Femur (tissue), 1 donor: ENCODE measurements around the gene POLN.

Source experiments
- DNase-seq: peaks from one replicate; pipeline ENCODE4 v3.0.0-alpha.2; 2017

POLN gene

DNA sequence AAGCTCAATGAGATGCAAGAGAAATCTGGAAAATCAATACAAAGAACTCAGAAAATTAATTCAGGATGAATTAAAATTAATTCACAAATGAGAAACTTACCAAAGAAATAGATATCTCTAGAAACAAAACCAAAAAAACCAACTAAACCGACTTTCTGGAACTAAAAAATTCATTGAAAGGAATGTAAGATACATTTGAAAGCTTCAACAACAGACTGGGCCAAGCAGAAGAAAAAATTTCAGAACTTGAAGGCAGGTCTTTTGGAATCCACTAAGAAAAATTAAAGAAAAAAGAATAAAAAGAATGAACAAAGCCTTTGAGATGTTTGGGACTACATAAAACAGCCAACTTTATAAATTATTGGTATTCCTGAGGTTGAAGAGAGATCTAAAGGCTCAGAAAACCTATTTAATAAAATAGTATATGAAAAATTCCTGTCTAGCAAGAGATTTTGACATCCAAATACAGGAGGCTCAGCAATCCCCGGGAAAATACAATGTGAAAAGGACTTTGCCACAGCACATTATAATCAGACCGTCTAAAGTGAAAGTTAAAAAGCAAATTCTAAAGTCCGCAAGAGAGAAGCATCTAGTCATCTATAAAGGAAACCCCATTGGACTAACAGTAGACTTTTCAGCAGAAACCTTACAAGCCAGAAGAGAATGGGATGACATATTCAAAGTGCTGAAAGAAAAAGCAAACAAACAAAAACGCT lies 138.6 kb downstream of the POLN start:
- DNase-seq: no peak

DNA sequence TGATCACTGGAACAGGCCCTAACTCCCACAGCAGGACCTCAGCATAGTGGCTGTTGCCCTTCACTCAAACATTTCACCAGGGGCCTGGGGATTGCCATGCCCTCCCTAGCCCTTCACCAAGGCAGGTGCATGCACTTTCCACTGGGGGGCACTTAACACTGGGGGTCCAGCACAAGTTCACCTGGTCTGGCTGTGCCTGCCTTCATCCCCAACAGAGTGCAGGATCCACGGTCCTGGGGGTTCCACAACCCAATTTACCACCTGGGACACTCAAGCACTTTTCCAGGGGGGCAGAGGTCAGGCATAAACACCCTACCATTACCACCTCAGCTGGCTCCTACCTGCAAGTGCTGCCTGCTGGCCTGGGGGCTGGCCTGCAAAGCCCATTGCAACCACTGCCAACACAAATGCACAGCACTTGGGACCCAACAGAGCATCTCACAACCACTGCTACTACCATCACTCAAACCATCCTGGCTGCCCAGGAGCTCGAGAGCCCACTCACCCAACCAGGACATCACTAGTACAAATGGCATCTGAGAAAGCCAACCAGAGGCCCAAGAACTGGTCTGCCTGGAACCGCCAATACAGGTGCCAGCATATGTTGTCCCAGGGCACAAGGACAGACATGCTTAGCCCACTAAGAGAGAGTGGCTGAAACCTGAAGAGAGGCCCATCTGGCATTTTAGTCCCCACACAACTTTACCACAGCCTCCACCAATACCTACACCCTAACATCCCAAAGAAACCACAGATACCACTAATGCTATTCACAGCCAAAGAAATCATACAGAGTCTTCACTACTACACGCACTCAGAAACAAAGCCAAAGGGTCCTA lies 139.7 kb downstream of the POLN start:
- DNase-seq: no peak

DNA sequence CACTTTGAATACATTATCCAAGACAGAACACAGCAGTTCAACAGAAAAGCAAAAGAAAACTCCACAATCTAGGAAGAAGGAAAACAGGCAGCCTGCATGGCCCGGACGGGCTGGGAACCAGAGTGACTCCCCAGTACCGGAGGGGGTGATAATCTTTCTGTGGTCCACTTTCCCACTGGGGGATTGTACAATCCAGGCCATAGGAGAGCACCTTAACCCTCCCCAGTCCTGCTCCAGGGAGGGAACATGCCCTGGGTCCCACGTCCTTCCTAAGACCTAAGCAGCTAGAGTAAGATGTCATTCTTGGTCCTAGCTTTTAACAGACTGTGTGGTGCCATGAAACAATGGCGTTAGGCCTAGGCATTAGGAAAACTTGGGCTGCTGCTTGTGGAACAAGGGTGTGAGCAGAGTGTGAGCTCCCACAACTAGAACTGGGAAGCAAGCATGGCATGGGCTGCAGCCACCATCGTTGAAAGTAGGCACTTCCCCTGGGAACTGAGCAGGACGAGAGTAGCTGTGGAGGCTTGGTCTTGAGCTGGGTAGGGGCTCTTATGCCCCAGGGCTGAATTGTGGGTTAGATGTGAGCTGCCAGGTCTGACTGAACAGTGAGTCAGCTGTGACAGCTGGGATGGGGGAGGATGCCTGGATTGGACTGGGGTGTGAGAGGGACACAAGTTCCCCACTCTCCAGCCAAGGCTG lies 140.4 kb downstream of the POLN start:
- no peak for DNase-seq

DNA sequence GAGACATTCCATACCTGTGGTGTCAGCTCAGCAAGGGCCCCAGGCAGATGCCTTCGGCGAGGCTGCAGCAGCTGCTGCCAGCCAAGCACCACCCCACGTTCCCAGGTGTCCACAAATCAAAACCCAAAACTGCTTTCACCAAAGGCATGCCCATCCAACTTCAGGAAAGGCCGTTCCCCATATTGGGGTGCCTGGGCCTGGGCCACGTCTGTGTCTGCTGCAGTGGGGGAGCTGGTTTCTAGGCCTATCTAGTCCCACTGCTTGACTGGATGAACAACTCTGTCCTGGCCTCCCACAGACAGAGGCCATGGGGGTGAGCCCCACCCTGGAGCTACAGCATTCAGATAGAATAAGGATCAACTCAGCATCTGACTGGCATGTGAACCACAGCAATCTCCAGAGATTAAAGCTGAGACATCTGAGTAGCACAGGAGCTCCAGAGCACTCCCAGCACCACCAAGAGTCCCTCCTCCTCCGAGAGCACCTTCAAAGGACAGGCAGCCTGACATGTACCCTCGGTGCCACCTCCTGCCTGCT lies 145.8 kb downstream of the POLN start:
- DNase-seq: no peak

DNA sequence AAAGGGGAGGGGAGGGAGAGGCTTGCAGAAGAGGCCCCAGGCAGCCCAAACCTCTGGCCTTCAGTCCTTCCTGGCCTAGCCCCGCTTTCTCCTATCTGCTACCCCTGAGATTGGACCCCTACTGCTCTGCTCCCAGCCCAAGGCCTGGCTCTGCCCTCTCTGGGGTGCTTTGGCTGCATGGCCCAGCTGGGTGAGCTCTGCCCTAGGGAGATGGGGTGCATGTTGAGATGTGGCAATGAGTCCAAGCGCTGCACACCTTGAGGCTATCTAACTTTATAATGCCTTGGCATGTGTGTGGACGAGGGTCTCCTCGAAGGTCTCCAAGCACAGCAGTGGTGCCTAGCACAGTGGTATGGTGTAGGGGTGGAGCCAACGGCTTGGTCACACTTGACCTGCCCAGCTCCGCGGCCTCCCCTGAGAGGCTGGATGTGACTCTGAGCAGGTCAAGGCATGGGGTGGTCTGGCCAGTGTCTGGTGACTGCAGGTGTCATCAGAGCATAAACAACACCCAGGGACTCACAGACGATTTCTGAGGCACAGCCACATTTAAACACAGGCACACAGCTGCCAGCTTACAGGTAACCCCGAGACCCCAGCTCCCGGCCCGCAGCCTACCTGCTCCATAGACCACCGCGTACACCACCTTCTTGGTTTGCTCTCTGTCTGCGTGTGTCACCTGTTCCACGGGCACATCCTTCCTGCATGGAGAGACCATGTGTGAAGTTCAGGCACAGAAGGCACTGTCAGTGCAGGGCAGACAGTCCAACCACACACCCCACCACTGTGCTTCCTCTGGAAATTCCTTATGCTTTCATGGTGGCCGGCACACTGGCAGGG lies 146.5 kb downstream of the POLN start:
- no peak for DNase-seq

DNA sequence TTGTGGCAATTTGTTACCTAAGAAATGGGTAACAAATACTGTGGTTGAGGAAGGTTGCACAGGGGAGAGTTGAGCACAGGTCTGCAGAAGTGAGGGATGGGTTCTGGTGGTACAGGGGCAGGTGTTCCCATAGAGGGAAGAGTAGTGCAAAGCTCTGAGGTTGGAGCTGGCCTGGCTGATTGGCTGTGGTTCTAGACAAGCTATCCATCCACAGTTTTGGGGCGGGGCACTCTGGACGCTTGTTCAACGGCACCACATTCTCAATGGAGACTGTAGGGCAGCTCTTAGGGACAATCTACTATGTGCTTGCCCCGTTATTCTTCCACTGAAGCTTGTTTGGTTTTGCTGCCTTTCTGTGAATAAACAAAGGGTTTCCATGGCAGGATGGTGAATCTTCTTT lies 147.4 kb downstream of the POLN start:
- no peak for DNase-seq

DNA sequence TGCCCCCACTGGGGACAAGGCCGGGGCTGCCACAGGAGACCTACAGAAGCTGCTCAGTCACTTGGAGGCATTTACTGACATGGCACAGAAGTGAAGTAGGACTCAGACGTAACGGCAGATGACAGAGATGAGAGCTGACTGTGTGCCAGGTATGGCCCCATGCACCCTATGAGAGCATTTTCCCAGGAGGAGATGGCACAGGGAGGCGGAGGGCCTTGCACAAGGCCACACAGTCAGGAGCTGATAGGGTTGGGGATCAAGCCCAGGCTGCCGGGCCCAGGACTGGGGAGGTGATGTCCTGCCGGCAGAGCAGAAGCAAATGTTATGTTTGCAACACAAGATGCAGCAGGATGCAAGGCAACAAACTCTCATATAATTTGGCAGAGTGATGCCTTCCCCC lies 148.7 kb downstream of the POLN start:
- DNase-seq: no peak

DNA sequence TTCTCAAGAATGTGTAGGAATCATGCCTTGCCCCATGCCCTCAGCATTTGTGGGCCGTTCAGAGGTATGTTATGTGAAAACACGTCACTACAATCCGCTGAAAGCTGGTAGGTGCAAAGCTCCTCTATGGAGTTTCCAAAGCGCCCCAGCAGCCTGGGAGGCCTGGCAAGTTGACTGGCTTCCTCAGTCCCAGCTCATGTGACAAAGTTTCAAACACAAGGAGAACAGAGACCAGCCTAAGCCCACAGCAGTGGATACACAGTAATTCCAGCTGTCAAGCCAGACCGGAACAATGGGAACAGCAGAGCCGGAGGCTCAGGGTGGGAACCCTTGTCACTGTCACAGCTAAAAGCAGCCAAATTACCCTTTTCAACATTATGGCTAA lies 149.3 kb downstream of the POLN start:
- DNase-seq: no peak

DNA sequence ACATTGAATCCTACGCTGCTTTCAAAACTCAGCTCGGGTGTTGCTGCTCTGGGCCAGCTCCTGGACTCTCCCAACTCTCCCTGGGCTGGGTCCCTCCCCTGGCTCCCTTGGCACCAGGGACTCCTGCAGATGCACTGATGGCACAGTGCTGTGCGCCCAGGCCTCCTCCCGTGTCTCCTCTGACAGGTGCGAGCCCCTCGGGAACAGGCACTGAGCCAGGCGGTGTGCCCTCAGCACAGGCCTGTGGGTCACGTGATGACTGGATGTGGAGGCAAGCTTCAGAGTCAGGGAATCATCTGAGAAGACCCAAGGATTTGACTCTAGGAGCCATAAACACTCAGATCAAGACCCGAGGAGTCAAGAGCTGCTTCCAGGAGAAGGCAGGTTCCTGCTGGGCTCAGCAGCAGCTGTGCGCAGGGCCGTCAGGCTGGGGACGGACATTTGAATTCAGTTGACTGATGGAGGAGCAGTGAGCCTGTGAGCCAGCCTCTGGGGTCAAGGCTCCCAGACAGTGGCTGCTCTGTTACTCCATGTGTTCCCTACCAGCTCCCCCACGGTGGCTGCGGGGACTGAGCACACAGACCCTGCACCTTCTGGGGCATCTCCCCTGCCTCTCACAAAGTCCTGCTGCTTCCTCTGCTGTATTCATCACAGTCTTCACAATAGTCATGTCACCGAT lies 149.8 kb downstream of the POLN start:
- DNase-seq: no peak

DNA sequence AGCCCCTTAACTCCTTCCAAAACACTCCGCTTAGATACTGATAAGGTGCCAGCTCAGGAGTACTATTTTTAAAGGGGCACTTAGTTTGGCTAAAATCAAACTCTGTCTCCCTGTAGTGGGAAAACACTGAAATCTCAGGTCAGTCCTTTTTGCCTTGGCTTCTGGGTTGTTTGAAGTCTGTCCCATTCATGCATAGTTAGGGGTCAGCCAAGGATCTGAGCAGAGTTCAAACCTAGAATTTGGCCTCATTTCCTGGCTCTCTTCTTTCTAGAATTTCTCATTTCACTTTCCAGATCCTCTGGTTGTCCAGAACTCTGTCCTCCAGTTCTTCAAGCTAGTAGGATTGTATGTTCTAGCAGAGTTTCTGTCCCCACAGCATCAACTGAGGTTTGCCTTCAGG lies 151.3 kb downstream of the POLN start:
- no peak for DNase-seq

DNA sequence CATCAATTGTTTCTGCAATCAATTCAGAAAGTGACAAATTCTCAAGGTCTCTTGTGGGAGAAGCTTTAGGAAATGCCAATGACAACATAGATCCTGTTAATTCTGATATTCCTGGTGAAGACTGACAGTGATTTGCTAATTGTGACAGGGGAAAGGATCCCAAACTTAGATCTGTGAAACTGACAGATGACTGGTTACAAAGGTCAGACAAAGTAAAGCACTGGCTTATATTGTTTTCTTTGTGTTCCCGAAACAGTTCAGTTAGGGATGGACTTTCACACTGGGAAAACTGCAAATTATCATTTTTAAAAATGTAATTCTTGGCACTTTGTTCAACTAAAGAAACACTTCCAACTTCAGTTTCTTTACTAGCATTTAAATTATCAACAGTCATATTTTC lies 152.7 kb downstream of the POLN start:
- no peak for DNase-seq

DNA sequence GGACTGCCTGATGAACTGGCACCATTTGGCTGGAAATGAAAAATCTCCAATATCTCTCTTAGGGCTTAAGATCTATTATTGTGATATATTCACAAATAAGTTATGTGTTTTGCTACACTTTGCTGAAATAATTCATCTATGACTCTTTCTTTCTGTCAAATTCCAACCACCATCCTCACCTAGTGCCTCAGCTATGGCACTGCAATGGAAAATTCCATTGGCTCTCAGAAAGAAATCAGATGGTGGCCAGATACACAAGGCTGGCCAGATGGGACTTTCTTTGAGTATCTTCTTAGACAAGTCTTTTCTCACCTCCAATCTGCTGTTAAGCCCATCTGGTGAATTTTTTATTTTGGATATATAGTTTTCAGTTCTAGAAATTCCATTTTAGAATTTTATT lies 154.8 kb downstream of the POLN start:
- no peak for DNase-seq

DNA sequence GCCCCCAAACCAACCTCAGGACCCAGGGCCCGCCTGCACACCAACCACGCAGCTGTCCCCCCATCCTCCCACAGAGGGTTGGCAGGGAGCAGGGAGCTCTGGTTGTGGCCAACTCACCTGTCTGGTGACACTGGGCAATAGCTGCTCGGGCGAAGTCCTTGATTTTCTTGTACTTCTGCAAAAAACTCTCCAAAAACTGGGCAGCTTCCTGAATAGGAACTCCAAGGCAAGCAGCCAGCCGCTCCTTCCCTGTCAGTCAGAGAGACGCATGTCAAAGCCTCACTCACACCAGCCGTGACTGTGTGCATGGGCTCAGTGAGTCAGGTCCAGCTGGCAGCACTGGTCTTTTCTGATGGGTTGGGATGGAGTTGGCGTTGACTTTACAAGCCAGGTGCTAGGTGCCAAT lies 156.4 kb downstream of the POLN start:
- no peak for DNase-seq

DNA sequence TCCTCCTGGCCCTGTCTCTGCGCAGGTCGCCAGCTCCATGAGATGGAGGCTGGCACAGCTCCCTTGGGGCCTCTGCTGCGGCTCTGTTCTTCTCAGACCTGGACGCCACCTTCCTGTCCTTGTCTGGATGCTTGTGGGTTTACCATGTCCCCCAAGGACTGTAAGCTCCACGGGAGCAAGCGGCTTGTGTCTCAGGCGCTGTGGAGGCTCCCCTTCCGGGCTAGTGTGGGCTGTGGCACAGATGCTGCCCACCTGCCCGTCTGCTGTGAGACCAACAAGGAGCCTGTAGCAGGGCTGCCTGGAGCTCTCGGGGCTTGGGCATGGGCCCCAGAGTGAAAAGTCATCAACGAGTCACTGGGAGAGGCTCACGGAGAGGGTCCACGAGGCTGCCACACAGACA lies 157.6 kb downstream of the POLN start:
- DNase-seq: no peak

DNA sequence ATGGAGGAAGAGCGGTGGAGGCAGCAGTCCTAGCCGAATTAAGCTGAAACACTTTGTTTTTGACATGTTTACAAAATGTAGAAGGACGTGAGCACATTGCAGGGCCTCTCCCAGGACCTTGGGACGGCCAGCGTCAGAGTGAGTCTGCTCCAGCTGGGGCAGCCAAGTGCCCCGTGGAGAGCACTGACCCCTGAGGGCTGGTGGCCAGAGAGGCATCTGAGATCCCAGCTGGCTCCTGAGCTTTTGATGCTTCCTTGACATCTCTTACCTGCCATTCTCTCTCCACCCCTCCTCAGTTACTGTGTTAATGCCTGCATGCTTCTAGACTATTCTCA lies 158.1 kb downstream of the POLN start:
- no peak for DNase-seq

DNA sequence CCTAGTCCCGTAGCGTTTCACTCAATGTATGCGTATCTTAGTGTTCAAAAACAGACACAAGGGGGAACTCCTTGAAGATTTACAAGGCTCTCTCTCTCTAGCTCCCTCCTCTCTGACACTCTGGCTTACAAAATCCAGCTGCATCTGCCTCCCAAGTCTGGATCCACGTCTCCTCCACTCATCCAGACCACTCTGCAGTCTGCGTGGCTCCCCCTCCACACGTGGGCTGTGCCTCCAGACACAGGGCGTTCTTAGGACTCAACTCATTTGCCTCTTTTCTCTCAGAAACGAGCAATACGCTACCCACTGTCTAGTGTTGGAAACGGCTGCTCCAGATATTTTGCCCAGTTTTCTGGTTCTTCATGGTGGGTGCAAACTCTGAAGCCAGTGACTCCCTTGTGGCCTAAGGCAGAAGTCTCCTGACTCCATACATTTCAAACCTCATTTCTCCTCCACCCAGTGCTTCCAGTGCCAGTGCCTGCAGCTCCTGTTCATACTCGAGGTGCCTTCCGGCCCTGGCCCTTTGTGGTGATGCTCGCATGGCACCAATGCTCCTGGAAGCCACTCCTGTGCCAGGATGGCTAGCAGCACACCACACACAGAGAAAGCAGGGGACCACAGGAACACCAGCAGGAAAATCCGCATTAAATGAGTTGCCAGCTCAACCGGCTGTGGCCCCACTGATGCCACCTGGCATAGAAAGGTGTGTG lies 158.7 kb downstream of the POLN start:
- DNase-seq: no peak

DNA sequence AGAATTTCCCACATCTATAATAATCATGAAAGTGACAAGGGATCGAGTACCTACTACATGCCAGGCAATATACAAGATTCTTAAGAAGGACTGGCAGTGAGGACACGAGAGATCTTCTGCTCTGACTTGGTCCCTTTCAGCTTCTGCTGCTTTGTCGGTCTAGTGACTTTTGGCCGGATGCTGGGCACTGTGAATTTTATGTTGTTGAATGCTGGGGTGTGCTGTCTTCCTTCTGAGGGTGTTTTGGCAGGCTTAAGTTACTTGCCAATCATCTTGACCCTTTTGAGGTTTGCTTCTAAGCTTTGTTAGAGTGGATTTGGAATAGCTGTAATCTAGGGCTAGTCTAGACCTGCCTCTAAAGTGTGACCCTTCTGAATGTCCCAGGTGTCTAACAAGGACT lies 159.3 kb downstream of the POLN start:
- no peak for DNase-seq

DNA sequence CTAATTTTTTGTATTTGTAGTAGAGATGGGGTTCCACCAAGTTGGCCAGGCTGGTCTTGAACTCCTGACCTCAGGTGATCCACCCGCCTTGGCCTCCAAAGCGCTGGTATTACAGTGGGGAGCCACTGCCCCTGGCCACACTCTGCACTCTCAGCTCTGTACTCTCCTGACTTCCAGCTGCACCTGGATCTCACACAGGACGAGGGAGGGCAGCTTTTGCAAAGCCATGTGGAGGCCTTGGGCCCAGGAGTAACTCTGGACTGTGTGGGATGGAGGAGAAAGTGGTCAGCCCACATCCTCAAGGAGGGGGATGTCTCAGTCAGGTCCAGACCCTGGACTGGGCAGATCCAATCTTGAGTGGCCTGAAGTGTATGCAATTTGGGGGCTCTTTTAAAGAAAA lies 159.8 kb downstream of the POLN start:
- DNase-seq: no peak

DNA sequence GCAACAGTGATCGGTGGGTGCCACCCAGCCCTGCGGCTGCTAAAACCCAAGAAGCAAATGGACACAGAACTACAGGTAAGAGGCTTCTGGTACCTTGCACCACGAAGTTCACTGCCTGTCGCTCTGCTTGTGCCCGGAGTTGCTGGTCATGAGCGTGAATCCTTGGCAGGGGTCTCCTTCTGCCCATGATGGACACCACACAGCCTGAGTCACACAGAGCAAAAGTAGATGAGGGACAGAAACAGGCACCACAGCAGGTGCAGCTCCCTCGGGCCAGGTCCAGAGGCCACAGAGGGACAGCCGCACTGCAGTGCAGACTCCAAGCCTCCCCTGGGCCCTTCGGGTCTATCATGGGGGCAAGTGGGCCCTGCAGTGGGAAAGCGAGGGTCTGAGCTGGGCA lies 160.4 kb downstream of the POLN start:
- no peak for DNase-seq

DNA sequence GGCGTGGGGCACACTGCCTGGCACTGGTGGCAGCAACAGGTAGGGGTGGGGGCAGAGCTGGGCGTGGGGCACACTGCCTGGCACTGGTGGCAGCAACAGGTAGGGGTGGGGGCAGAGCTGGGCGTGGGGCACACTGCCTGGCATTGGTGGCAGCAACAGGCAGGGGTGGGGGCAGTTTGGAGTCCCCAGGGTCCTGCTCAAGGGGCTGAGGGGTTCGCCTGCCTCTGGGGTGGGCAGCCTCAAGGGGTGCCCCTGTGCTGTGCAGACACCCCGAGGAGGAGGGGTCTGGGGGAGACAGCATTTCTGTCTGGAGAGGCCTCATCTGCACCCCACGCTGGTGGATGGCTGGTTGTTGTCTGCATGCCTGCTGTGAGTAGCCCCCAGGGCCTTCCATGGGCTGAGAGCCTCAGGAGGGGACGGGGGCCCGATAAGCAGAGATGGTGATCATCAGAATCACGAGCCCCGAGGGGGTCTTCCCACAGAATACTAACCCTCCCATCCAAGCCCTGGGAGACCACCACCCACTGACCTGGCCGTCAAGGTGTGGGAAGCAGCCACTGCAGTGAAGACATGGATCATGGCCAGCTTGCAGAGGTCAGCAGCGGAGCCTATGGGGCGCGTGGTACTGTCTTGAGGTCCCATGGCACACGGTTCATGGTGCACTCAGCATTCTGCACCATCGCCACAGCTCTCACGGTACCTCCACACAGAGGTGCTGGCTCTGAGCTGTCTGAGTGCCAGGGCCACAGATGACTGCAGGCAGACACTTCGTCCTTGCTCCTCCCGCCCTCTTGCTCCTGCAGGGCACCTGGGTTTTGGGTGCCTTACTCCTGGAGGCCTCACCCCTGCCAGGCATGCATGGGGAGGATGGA lies 161.3 kb downstream of the POLN start:
- DNase-seq: no peak

DNA sequence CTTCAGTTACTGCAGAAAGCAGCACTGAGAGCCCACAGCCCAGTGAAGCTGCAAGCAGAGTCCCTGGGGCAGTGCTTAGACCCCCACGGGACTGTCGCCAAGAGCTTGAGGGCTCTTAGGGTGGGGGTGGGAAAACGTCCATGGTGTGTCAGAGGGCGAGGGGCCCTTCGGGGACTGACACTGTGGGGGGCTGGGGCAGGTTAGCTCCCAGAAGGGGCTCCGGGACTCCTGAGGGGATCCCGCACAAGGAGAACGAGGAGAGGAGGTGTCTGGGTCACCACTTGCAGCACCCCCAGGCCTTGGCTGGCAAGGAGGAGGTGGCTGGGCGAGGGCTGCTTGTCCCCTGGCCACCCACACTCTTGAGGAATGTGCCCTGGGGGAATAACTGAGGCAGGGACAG lies 162.0 kb downstream of the POLN start:
- DNase-seq: no peak
